Measurements from ENCODE around the gene SORCS2.

Gene SORCS2

DNA sequence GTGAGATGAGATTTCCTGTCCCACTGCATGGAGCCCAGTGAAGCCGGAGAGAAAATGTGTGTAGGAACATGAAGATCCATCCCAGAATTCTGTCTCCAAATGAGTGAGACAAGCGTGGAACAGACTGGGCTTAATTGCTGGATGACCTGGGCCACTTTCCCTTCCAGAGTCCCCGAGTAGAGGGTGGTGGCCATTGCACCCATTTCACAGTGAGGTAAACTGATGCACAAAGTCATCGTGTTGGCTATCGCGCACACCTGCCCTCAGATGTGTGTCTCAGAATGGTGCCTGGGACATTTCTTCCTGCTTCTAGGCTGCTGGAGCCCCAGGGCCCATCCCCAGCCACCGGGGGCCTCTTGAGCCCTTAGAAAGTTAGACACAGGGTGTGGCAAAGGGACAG, 285.4 kb downstream of the SORCS2 start:
- DNase-seq (ENCODE audit: low spot score) = no peak

DNA sequence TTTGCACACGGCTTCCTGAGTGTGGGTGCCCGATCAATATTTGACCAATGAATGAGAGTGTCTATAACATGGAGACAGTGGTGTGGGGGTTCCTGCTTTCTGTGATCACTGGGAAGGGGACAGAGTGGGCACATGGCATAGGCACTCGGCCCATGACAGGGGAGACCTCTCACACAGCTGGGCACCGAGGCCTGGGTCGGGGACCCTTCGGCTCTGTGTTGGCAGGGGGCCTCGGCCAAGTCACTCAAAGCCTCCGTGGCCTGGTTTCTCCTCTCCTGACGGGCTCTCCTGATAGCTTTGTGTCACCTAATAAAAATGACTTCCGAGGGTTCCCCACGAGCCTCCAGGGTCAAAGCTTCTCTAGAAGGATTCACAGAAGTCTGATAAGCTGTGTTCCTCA, 286.3 kb downstream of the SORCS2 start:
- DNase-seq (ENCODE audit: low spot score) = no peak

DNA sequence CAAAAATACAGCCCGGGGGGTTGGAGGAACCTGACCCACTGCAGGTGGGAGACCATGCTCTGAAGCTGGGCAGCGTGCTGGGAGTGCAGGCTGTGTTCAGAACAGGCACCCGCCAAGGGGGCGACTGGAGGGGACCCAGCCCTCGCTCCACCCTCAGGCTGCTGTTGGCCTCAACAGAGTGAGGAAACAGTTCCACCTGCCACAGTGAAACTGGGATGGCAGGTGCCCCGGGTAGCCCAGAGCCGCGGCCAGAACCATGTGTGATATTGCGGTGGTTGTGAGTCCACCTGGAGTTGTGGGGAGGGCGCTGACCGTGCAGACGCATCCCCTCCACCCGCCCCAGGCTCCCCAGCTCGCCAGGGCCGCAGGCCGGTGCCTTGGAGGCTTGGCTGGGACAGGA, 288.1 kb downstream of the SORCS2 start:
- DNase-seq (ENCODE audit: low spot score) = no peak

DNA sequence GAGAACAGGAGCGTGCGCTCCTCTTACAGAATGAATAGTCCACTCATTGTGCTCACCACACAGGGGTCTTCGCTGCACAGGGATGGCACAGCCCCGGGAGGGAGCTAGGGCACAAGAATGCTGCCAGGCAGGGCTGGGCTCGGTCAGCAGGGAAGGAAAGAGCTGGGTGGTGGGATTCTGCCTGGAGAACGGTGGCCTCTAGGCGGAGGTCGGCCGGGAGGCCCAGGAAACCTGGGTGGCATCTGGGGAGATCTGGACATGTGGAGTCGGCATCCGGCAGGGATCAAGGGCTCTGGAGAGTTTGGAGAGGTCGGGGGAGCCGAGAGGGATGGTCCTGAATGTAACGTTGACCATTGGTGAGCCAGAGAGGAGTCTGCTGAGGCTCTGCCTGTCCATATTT, 288.9 kb downstream of the SORCS2 start:
- DNase-seq (ENCODE audit: low spot score) = no peak

DNA sequence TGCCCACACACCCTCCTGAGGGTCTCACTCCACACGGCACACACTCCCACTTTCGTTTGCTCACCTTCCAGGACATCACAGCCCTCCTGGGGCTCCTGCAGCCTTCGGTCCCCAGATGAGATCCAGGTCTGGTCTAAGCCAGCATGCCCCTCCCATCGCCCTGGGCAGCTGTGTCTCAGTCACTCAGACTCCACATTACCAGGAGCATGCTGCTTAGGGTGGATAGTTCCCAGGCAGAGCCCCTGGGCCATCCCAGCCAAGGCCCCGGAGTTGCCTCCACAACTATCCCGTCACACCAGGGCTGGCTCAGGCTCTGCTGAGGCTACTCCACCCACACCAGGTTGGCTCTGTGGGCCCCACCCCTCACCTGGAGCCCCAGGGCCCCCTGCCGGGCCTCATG, 292.8 kb downstream of the SORCS2 start:
- DNase-seq (ENCODE audit: low spot score) = no peak

DNA sequence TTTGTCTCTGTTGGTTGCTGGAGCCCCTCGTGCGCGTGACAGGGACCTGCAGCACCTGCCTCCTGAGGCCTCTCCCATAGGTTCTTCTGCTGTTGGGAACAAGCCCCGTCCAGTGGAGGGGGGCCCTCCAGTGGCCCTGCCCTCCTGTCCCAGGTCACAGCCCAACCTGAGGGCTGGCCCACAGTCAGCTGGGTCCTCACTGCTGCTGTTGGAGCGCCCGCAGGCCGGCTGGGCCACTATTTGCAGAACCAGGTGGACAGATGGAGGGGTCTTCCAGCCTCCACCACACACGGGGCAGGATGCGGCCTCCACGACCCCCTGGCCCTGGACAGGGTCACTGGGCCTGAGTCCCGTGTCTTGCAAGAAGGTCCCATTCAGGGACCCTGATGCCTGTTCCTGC, 293.8 kb downstream of the SORCS2 start:
- no peak for DNase-seq (ENCODE audit: low spot score)

DNA sequence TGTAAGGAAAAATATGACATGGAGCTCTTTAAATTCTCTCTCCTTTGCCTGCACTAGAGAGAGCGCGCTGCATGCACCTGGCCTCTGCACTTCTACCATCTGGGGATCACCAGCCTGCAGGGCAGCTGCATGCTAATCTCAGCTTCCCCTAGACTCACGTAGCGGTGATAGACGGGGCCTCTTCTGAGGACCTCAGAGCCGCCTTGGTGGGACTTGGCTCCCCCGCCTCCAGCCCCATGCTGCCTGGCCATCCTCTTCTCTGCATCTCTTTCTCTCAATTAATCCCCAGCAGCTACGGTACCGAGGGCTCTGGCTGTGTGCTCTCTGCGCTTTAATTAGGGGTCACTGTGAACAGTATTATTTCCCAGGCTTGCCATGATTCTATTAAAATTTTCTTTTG, 295.2 kb downstream of the SORCS2 start:
- DNase-seq (ENCODE audit: low spot score) = no peak

DNA sequence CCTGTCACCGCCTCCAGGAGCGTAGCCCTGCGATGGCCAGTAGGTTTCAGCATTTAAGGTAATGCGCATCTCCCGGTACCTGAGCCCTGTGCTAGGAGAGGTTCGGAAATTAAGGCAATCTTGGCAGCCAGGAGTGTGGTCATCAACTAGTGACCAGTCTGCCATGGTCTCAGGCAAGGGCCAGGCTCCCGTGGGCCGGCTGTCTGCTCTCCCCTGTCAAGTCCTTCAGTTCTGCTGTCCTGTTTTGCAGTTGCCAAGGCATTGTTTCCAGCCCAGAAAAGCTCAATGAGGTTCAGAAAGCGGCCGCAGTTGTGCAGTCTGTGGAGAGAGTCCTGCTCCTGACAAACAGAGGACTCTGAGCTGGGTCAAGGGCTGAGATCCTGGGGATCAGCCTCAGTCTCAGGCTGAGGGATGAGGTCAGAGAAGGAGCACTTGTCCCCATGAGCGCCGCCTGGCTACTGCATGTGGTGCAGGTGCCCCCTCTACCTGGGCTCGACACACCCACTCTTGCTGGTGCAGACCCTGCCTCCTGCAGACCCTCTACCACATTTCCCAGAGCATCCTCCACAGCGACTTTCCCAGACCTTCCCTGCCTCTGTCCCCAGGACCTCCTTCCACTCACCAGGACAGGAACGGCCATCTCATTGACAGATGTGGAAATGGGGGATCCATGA, 295.8 kb downstream of the SORCS2 start:
- no peak for DNase-seq (ENCODE audit: low spot score)

DNA sequence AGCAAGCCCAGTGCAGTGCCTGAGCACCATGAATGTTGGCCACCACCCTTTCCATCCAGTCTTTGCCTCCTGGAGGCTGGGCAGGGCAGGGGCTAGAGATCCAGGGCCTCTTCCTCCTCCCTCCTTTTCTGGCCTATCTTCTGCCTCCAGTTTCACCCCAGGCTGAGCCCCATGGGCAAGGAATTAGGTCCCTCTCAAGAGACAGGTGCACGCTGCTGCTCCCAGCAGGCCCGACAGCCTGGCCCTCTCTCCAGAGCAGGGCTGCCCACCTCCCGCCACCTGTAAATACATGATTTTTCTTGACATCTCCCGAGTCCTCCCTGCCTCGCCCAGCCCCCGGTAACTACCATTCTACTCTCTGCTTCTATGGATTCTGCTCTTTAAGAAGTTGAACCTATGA, 299.6 kb downstream of the SORCS2 start:
- DNase-seq (ENCODE audit: low spot score) = no peak

DNA sequence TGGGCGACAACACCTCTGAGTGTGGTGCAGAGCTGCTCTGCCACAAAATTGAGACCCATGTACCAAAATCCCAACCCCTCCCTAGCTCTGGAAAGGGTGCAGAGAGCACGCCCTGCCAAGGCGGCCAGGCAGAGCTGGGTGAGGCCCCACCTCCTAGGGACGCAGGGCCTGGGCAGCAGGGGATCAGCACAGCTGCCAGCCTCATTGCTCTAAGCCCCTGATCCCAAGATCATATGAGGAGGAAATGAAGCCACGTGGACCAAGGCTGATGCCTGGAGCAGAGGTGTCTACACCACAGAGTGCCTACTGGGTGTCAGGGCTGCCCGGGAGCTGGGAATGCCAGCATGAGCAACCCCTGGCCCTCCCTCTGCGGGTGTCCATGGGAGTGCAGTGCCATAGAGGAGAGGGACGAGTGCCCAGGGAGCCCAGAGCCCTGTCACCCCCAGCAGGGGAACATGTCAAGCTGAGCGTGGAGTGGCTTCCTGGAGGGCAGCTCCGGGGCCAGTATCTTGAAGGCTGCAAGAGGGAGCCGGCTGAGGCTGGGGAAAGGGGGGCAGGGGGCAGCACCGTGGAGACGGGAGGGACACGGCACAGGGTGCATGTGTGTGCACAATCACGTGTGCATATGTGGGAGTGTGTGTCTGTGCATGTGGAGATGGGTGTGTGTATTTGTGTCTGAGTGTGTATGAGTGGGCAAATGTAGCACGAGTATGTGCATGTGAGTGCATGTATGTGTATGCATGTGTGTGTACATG, 306.3 kb downstream of the SORCS2 start:
- DNase-seq (ENCODE audit: low spot score) = no peak

DNA sequence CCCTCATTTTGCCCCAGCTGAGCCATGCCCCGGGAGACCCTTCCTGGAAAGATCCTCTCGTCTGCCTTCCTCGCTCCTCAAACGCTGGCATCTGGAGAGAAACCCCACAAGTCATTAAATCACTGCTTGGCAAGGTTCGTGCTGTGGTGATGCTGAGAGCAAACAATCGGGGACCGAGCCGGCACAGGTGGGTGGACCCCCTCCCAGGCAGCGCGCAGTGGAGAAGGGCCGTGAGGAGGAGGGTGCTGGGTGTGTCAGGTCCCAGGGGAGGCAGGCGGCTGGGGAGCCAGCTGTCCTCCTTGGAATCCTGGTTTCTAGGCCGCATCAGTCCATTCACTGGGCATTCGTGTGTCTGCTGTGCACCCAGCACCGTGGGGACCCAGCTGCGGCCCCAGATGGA, 307.3 kb downstream of the SORCS2 start:
- DNase-seq (ENCODE audit: low spot score) = no peak

DNA sequence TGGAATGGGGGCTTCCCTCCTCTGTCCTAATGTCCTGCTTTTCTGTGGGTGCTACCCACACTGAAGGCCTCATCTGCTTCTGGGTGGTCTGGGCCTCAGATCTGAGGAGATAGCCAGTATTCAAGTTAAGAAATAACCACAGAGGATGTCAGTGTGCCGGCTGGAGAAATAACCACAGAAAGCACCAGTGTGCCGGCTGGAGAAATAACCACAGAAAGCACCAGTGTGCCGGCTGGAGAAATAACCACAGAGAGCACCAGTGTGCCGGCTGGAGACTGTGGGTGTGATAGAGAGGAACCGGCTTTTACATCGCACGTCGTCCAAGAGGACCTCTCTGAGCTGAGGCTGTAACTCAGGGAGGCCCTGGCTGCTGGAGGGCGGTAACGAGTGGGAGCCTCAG, 308.1 kb downstream of the SORCS2 start:
- no peak for DNase-seq (ENCODE audit: low spot score)

DNA sequence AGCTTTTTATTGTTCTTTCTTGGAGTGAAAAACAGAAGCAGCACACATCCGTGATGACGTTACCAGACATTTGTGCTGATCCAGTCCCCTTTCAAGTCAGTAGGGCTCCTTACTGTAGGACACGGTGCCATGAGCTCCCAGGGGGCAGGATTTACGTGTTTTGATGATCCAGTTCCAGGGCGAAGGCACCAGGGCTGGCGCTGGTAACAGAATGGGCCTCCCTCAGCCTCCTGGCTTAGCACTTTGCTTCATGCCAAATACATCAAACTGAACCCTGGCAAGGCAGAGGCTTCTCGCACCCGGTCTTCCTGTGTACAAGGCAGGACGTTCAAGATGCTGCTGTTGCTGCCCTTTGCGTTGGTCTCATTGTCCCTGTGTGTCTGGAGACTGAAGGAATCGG, 309.0 kb downstream of the SORCS2 start:
- DNase-seq (ENCODE audit: low spot score) = no peak

DNA sequence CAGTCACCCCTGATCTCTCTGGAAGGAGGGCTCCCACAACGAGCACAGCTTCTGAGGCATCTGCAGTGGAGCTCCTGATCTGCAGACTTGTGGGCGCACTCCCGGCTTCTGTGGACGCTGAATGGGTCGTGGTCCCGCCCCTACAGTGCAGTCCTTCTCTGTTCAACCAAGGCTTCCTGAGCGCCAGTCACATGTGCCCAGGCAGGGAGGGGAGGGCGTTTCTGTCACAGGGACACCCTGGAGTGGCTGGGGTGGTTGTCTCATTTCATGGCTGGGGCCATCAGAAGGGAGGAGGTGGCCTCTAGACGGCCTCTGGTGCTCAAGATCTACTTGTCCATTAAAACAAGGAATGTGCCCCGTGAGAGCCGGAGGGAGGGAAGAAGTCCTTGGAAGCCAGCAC, 309.5 kb downstream of the SORCS2 start:
- no peak for DNase-seq (ENCODE audit: low spot score)

DNA sequence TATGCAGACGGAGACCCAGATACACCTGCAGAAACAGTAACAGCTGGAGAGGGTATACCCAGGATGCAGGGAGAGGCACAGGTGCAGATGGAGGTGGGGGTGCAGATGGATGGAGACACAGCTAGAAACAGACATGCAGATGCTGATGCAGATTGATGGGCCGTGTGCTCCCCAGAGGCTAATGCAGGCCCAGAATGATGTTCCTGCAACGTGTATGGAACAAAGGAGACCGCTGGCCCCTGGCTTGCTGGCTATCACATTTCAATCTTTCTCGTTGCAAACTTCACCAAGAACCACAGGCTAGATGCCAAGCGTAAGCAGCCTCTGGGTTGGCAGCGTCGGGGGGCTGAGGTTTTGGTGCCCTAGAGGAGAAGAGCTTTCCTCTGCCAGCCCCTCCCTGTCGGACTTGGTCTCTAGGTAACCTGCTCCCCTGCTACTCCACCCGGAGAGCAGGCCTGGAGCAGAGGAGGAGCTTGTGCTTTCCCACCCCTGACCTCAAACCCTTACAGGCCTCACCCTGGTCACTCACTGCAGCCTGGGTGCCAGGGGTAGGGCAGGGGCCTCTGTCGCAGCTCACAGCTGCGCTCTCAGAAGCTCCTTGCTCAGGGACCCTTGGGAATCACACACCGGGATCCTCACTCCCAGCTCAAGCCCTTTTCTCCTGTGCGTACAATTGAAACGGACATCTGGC, 311.4 kb downstream of the SORCS2 start:
- DNase-seq (ENCODE audit: low spot score) = no peak

DNA sequence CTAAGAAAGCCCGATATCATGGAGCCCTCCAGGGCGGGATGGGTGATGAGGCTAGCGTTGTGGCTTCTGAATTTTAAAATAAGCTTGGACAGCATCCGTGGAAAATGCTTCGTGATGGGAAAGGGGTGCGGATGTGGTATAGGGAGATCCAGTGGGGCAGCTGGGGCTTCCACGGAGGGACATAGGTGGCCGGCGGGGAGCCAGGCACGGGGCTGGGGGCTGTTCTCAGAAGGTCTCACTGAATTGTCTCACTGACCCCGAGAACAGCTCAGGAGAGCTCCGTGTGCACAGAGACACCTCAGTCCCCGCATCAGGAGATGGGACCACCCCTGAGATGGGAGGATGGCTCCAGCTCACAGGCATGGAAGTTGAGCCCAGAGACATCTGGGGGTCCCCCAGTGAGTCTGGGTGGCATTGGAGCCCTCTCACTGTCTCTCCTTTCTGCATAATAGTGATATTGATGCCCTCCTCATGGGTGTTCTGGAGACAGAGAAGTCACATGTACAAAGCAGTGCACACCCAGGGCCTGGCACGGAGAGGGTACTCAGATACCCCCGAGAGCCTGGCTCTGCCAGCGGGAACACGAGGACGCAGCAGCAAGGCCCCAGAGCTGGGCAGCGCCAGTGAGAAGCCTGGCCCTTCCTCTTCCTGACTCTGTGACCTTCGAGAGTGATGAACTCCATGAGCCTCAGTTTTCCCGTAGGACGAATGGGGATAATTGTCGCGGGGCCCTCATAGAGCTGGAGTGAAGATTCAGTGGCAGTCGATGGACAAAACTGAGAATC, 313.0 kb downstream of the SORCS2 start:
- DNase-seq (ENCODE audit: low spot score) = no peak

DNA sequence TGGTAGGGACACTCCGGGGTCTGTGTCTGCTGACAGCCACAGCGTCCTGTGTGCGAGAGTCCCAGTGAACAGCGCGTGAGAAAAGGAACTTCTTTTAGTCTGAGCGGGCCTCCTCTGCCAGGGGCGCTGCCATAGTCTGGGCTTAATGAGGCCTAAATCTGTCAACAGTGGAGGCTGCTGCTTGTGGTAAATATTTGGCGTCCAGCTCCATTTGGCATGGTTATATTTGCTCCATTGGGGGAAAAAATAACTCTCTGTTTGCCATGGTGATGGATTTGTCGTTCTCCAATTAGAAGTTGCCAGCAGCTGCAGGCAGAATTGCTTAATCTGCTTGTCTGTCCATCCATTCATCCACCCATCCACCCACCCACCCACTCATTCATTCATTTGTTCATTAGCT, 313.8 kb downstream of the SORCS2 start:
- no peak for DNase-seq (ENCODE audit: low spot score)

DNA sequence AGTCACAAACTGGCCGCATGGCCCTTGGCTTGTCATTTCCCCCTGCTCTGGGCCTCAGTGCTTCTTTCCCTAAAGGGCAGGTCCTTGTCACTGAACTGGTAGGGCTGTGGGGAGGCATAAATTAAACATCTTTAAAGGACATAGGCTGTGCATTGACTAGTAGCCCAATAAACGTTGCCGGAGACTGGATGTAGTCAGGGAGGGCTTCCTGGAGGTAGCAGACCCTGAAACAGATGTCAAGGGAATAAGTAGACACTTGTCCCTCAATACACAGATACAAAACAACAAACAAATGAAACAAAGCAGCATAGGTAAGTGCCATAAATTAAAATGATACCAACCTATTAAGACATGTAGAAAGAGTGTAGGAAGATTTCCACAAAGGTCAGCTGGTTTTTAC, 314.2 kb downstream of the SORCS2 start:
- DNase-seq (ENCODE audit: low spot score) = no peak

DNA sequence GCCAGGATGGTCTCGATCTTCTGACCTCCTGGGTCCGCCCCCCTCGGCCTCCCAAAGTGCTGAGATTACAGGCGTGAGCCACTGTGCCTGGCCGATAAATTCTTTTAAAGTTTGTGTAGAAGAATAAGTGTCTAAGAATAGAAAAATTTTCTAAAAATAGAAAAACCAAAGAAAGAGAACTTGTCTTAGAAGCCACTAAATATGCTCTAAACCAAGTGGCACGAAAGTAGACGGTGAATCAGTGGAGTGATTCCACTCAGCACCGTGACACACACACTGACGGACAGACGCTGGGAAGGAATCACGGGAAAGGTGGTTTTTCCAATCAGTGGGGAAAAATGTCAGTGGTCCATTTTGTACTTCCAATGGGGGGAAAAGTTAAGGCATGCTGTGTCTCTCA, 315.0 kb downstream of the SORCS2 start:
- DNase-seq (ENCODE audit: low spot score) = no peak

DNA sequence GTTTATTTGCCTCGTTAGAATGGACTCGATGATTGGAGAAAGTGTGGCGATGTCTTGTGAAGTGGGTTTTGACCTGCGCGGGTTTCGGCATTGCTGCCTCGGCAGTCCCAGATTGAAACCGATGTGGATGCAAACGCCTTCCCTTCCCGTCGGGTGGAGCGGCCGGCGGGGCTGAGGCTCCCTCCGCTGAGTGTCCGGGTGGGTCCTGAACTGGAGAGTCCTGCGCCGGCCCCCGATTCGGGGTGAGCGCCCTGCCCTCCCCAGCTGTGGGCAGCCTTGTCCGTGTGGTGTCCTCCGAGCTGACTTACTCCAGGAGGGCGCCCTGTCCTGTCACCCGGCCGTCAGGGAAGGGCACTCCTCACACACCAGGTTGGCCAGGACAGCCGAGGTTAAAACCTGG, 317.7 kb downstream of the SORCS2 start:
- DNase-seq (ENCODE audit: low spot score) = no peak

DNA sequence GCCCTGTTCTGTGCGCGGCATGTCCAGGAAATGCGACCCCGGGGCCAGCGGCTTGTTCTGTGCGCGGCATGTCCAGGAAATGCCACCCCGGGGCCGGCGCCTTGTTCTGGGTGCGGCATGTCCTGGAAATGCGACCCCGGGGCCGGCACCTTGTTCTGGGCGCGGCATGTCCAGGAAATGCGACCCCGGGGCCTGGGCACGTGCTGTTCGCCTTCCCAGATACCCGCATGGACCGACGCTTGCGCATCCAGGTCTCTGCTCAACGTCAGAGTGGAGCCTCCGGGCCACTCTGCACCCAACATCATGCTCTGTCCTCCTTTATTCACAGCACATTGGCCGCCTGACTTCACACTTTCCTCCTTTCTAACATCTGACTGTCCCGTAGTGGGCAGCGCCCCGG, 318.2 kb downstream of the SORCS2 start:
- no peak for DNase-seq (ENCODE audit: low spot score)

DNA sequence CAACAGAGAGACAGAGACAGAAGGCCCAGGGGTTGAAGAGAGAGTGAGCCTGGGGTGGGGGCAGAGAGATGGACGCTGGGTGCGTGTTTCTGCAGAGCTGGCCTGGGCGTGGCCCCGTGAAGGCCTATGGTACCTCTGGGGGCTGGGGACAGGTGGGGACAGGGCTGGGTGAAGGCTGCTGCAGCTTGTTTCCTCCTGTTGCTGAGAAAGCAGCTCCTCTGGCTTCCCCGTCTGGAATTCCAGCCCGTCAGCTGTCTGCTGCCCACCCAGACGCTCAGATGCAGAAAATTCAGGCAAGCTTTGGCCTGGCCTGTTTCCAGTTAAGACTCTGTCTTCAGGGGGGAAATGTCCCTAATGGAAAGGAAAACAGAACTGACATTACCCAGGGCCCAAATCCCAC, 319.2 kb downstream of the SORCS2 start:
- no peak for DNase-seq (ENCODE audit: low spot score)

DNA sequence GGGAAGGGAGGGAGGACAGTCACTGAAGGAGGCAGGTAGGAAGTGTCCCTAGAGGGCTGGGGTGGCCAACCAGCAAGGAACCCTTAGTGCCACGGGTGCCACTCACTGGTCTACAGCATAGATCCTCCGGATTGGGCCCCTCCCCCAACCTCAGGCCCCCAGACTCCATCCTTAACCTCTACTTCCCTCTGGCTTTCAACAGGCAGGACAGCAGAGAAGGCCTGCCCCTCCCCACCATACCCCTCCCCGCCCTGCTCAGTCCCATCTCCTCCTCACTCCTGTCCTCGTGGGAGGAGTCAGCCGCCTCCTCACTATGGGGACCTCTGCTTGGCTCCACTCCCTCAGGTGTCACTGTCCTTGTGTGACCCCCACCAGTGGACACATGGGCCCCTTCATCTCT, 320.1 kb downstream of the SORCS2 start:
- no peak for DNase-seq (ENCODE audit: low spot score)

Data from kidney tubule cell (primary cell).